Esophagus squamous epithelium (tissue), 4 donors: ENCODE measurements around the gene RERE.

Experiments
- CTCF ChIP-seq, 6 experiments: fragments of 450-650 bp in 4 of 6; fragments of 200-600 bp in 2 of 6; sonication (generic) in 2 of 6; IDR thresholded peaks; one replicate each; pipeline ENCODE4 v1.5.1; 2016 to 2019; ENCODE audit warnings: antibody characterized with exemption in 6 of 6, mild to moderate bottlenecking in 4 of 6, moderate library complexity in 4 of 6
- POLR2A ChIP-seq, 4 donors: fragments of 450-650 bp; IDR thresholded peaks; one replicate each; pipeline ENCODE4 v1.6.1; 2017; ENCODE audit warnings: antibody characterized with exemption in 4 of 4, mild to moderate bottlenecking in 4 of 4, moderate library complexity in 3 of 4

GRCh38 chr1:8303876-8304275 is 513.6 kb downstream of the RERE start:
- TF ChIP-seq POLR2A (IDR thresholded peaks at IDR 0.05) (no peak), CTCF (IDR thresholded peaks at IDR 0.05) (no peak)
